Liver (tissue), 3 donors: ENCODE data around the gene GCGR.

Experiments
- EGR1 ChIP-seq, 2 donors: IDR thresholded peaks; 2 replicates each; pipeline ENCODE4 v1.6.1; 2016 to 2018; ENCODE audit warnings: antibody characterized with exemption in 2 of 2, low read depth in 2 of 2
- HNF4A ChIP-seq, 2 donors: conservative IDR thresholded peaks; 2 replicates each; pipeline ENCODE4 v1.6.1; 2016; ENCODE audit warnings: antibody characterized with exemption in 2 of 2, mild to moderate bottlenecking in 2 of 2
- JUND ChIP-seq, 2 donors: IDR thresholded peaks; 2 replicates each; pipeline ENCODE4 v1.6.1; 2016; ENCODE audit warnings: antibody characterized with exemption in 2 of 2
- RAD21 ChIP-seq, 2 donors: IDR thresholded peaks; 2 replicates each; pipeline ENCODE4 v1.6.1; 2016; ENCODE audit warnings: antibody characterized with exemption in 2 of 2, mild to moderate bottlenecking in 2 of 2
- SP1 ChIP-seq: IDR thresholded peaks from 2 replicates; pipeline ENCODE4 v1.6.1; 2018; ENCODE audit warnings: antibody characterized with exemption, mild to moderate bottlenecking
- TAF1 ChIP-seq: conservative IDR thresholded peaks from 2 replicates; pipeline ENCODE4 v1.6.1; 2016; ENCODE audit warnings: antibody characterized with exemption, mild to moderate bottlenecking
- TF ChIP-seq, protein P1 (sequence below): fragments of 150-350 bp; IDR thresholded peaks from 2 replicates; pipeline ENCODE4 v1.5.1; 2017; ENCODE audit warnings: improper control_type of control experiment, low read depth, low read length; ENCODE audit not compliant: missing input control
- TF ChIP-seq, protein P2 (sequence below): IDR thresholded peaks from 2 replicates; pipeline ENCODE4 v1.6.1; 2016; ENCODE audit warnings: antibody characterized with exemption
- TF ChIP-seq, protein P3 (sequence below): IDR thresholded peaks from 2 replicates; pipeline ENCODE4 v1.6.1; 2016; ENCODE audit warnings: antibody characterized with exemption, mild to moderate bottlenecking
- TF ChIP-seq, protein P4 (sequence below): IDR thresholded peaks from 2 replicates; pipeline ENCODE4 v1.6.1; 2016; ENCODE audit warnings: antibody characterized with exemption
- donor health status: healthy.
- donor health status: healthy.

DNA sequence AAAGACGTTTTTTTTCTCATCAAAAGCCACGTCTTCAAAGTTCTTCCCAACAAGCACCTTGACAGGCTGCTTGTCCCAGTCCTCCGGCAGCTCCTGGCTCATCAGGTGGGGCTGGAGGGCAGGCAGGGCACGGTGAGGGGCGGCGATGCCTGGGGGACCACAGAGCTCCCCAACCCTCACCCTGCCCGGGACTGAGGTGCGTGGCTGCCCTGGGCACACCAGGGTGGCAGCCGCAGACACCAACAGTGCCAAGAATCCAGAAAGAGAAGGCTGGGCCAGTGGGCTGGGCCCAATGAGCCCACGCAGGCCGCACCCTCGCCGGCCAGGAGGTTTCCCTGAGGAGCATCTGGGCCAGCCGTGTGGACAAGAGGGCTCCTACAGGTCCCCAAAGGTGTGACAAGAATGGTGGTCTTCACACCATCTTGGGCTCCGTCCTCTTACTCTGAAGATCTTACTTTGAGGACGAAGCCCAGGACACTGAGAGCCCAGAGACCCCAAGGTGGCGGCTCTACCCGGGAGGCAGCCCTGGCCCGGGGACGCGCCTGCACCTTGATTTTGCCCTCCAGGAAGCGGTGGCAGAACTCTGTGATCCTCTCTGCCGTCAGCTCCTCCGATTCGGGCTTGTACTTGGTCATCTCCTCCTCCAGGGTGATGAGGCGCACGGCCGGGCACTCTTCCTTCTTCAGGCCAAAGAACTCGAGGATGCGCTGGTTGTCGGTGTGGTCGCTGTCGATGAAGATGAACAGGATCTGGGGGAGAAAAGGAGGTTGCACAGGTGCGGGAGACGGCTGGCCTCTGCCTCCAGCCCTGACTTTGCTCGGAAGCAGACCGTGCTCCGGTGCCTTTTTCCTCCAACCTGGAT lies 42.2 kb downstream of the GCGR start:
- TF ChIP-seq, protein P1, sequence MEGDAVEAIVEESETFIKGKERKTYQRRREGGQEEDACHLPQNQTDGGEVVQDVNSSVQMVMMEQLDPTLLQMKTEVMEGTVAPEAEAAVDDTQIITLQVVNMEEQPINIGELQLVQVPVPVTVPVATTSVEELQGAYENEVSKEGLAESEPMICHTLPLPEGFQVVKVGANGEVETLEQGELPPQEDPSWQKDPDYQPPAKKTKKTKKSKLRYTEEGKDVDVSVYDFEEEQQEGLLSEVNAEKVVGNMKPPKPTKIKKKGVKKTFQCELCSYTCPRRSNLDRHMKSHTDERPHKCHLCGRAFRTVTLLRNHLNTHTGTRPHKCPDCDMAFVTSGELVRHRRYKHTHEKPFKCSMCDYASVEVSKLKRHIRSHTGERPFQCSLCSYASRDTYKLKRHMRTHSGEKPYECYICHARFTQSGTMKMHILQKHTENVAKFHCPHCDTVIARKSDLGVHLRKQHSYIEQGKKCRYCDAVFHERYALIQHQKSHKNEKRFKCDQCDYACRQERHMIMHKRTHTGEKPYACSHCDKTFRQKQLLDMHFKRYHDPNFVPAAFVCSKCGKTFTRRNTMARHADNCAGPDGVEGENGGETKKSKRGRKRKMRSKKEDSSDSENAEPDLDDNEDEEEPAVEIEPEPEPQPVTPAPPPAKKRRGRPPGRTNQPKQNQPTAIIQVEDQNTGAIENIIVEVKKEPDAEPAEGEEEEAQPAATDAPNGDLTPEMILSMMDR, result no peak
- TF ChIP-seq, protein P2, sequence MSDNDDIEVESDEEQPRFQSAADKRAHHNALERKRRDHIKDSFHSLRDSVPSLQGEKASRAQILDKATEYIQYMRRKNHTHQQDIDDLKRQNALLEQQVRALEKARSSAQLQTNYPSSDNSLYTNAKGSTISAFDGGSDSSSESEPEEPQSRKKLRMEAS, result no peak
- TF ChIP-seq, protein P3, sequence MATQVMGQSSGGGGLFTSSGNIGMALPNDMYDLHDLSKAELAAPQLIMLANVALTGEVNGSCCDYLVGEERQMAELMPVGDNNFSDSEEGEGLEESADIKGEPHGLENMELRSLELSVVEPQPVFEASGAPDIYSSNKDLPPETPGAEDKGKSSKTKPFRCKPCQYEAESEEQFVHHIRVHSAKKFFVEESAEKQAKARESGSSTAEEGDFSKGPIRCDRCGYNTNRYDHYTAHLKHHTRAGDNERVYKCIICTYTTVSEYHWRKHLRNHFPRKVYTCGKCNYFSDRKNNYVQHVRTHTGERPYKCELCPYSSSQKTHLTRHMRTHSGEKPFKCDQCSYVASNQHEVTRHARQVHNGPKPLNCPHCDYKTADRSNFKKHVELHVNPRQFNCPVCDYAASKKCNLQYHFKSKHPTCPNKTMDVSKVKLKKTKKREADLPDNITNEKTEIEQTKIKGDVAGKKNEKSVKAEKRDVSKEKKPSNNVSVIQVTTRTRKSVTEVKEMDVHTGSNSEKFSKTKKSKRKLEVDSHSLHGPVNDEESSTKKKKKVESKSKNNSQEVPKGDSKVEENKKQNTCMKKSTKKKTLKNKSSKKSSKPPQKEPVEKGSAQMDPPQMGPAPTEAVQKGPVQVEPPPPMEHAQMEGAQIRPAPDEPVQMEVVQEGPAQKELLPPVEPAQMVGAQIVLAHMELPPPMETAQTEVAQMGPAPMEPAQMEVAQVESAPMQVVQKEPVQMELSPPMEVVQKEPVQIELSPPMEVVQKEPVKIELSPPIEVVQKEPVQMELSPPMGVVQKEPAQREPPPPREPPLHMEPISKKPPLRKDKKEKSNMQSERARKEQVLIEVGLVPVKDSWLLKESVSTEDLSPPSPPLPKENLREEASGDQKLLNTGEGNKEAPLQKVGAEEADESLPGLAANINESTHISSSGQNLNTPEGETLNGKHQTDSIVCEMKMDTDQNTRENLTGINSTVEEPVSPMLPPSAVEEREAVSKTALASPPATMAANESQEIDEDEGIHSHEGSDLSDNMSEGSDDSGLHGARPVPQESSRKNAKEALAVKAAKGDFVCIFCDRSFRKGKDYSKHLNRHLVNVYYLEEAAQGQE, result no peak
- TF ChIP-seq TAF1 (no peak), EGR1 (IDR thresholded peaks at IDR 0.05; ENCODE audit: low read depth in 2 of 2) (no peak), HNF4A (conservative IDR thresholded peaks at IDR 0.05) (no peak), RAD21 (IDR thresholded peaks at IDR 0.05) (no peak), SP1 (no peak), JUND (IDR thresholded peaks at IDR 0.05) (no peak)
- TF ChIP-seq, protein P4, sequence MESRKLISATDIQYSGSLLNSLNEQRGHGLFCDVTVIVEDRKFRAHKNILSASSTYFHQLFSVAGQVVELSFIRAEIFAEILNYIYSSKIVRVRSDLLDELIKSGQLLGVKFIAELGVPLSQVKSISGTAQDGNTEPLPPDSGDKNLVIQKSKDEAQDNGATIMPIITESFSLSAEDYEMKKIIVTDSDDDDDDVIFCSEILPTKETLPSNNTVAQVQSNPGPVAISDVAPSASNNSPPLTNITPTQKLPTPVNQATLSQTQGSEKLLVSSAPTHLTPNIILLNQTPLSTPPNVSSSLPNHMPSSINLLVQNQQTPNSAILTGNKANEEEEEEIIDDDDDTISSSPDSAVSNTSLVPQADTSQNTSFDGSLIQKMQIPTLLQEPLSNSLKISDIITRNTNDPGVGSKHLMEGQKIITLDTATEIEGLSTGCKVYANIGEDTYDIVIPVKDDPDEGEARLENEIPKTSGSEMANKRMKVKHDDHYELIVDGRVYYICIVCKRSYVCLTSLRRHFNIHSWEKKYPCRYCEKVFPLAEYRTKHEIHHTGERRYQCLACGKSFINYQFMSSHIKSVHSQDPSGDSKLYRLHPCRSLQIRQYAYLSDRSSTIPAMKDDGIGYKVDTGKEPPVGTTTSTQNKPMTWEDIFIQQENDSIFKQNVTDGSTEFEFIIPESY, result no peak
